OCI-LY7 (cell line): ENCODE data around the gene SMIM35. TPM values are rescaled to one million over a fixed set of nuclear protein-coding genes. Genes with fewer than 3 reads are reported as not detected.

Experiments used
- BruUV-seq: library from RNA; stranded (reverse); fragments of 400-500 nt; replicated peaks from 2 replicates; lab custom pipeline; 2021; lab: Mats Ljungman, UMichigan
- CTCF ChIA-PET: fragments of 300-600 bp; sonication (Branson Sonifier 250); formaldehyde crosslinking; loops from one replicate; lab custom pipeline; 2022; ENCODE audit warnings: antibody characterized with exemption; ENCODE audit not compliant: unreplicated experiment; lab: Charles Lee
- POLR2A ChIA-PET: fragments of 300-600 bp; sonication (Branson Sonifier 250); formaldehyde crosslinking; loops from one replicate; lab custom pipeline; 2022; ENCODE audit warnings: antibody characterized with exemption; lab: Charles Lee
- DNase-seq: peaks from one replicate; pipeline ENCODE4 v3.0.0-alpha.2; 2015; ENCODE audit warnings: low spot score
- H2AFZ ChIP-seq: fragments of 200-600 bp; sonication (generic), shearing (Covaris generic); 2 replicates; pipeline ENCODE4 v1.6.1; 2014; ENCODE audit warnings: mild to moderate bottlenecking, antibody characterized with exemption, low read length, moderate library complexity
- H3K27ac ChIP-seq: fragments of 200-600 bp; sonication (generic); 2 replicates; pipeline ENCODE4 v1.5.1; 2014; ENCODE audit warnings: mixed run types, low read depth, mild to moderate bottlenecking, moderate library complexity, low read length, inconsistent platforms; ENCODE audit not compliant: poor library complexity, severe bottlenecking
- H3K36me3 ChIP-seq: fragments of 200-600 bp; sonication (generic); 2 replicates; pipeline ENCODE4 v1.6.1; 2014; ENCODE audit warnings: mild to moderate bottlenecking, antibody characterized with exemption, low read length, moderate library complexity, mixed read lengths; ENCODE audit not compliant: insufficient read depth
- H3K4me1 ChIP-seq: fragments of 200-600 bp; sonication (generic); 2 replicates; pipeline ENCODE4 v1.5.1; 2014; ENCODE audit warnings: mild to moderate bottlenecking, low read length; ENCODE audit not compliant: insufficient read depth, poor library complexity, severe bottlenecking
- H3K4me2 ChIP-seq: fragments of 200-600 bp; sonication (generic); 2 replicates; pipeline ENCODE4 v1.6.1; 2014; ENCODE audit warnings: mild to moderate bottlenecking, low read length
- H3K4me3 ChIP-seq: fragments of 200-600 bp; sonication (generic); 2 replicates; pipeline ENCODE4 v1.5.1; 2014; ENCODE audit warnings: mild to moderate bottlenecking, low read depth, low read length; ENCODE audit not compliant: poor library complexity, severe bottlenecking
- H3K79me2 ChIP-seq: fragments of 200-600 bp; sonication (generic); 2 replicates; pipeline ENCODE4 v1.6.1; 2016; ENCODE audit warnings: low read depth, mild to moderate bottlenecking, low read length, moderate library complexity, mixed read lengths; ENCODE audit not compliant: insufficient read depth
- H3K9me2 ChIP-seq: fragments of 200-600 bp; sonication (generic); 2 replicates; pipeline ENCODE4 v1.6.1; 2016; ENCODE audit warnings: mild to moderate bottlenecking, low read length, mixed read lengths; ENCODE audit not compliant: insufficient read depth
- H3K9me3 ChIP-seq: fragments of 200-600 bp; sonication (generic); 2 replicates; pipeline ENCODE4 v1.6.1; 2014; ENCODE audit warnings: mild to moderate bottlenecking, mixed run types, low read length, mixed read lengths
- H4K20me1 ChIP-seq: fragments of 200-600 bp; sonication (generic); 2 replicates; pipeline ENCODE4 v1.6.1; 2014; ENCODE audit warnings: mild to moderate bottlenecking, antibody characterized with exemption, low read length, moderate library complexity, mixed read lengths; ENCODE audit not compliant: insufficient read depth
- CTCF ChIP-seq: fragments of 200-600 bp; sonication (generic); conservative IDR thresholded peaks from 2 replicates; pipeline ENCODE4 v1.5.1; 2014; ENCODE audit warnings: mild to moderate bottlenecking, antibody characterized with exemption, low read length, moderate library complexity, mixed read lengths
- EZH2phosphoT487 ChIP-seq: fragments of 200-600 bp; sonication (generic); IDR thresholded peaks from 2 replicates; pipeline ENCODE4 v1.6.1; 2018; ENCODE audit warnings: low read depth, borderline replicate concordance, mild to moderate bottlenecking, mixed run types, antibody characterized with exemption, low read length, moderate library complexity, mixed read lengths
- intact Hi-C: fragments of 100-400 bp; cut with micrococcal nuclease; formaldehyde crosslinking; loops from one replicate; pipeline ENCODE4 v1.10.0; 2022; ENCODE audit not compliant: unreplicated experiment
- total RNA-seq, 2 experiments: library from RNA; depleted of rRNA in 1 of 2; stranded (reverse); fragments of >200 nt in 1 of 2; shearing (Covaris generic) in 1 of 2; gene quantifications; 2 replicates each; pipeline ENCODE4 v1.2.3, GENCODE V29; 2014 to 2022

SMIM35 gene
- total RNA-seq, 2 experiments from 2014 or later, result 0.06 to 0.67 TPM

GRCh38 chr11:118115048-118115447, 28.3 kb upstream of the SMIM35 start:
- BruUV-seq, result no TSS peak
- Histone ChIP-seq H3K9me2 (no peaks in the 10 kb centered on the region), H3K27ac (no peak overlapping the region), H4K20me1 (no peaks in the 10 kb centered on the region), H3K9me3 (no peaks in the 10 kb centered on the region), H2AFZ (no peak overlapping the region), H3K4me1 (no peaks in the 10 kb centered on the region), H3K79me2 (no peaks in the 10 kb centered on the region), H3K36me3 (no peaks in the 10 kb centered on the region), H3K4me2 (no peak overlapping the region), H3K4me3 (no peak overlapping the region)
- ChIA-PET POLR2A (interaction anchor here (0.5 kb wide), 1 partner anchor 11 kb away, joined by 3 read pairs; no protein-coding TSS in a partner anchor), CTCF (no interaction called here)
- DNase-seq, result no peak
- intact Hi-C loops, result no loop called here
- TF ChIP-seq CTCF (no peak), EZH2phosphoT487 (no peak)

- H3K79me2 ChIP-seq, result no peaks in the 10 kb centered on the region
- H3K9me3 ChIP-seq, result no peaks in the 10 kb centered on the region
- no peaks in the 10 kb centered on the region for H4K20me1 ChIP-seq
- no peak for TF ChIP-seq CTCF
- no peak for TF ChIP-seq EZH2phosphoT487
- H3K4me2 ChIP-seq, result no peak overlapping the region
- ChIA-PET POLR2A (no interaction called here), CTCF (no interaction called here)
- BruUV-seq, result no TSS peak
- no peak overlapping the region for H2AFZ ChIP-seq
- H3K9me2 ChIP-seq, result no peaks in the 10 kb centered on the region
- H3K36me3 ChIP-seq, result no peaks in the 10 kb centered on the region
- no peak for DNase-seq
- H3K4me1 ChIP-seq, result no peaks in the 10 kb centered on the region
- intact Hi-C loops, result no loop called here
- no peak overlapping the region for H3K4me3 ChIP-seq
- no peak overlapping the region for H3K27ac ChIP-seq
Measured at GRCh38 chr11:118114266-118114665, 27.5 kb upstream of the SMIM35 start.

- no peaks in the 10 kb centered on the region for H3K36me3 ChIP-seq
- no peaks in the 10 kb centered on the region for H3K9me3 ChIP-seq
- H2AFZ ChIP-seq, result no peak overlapping the region
- no peak for TF ChIP-seq EZH2phosphoT487
- no peak for TF ChIP-seq CTCF
- intact Hi-C loops, result no loop called here
- H3K27ac ChIP-seq, result no peak overlapping the region
- no peaks in the 10 kb centered on the region for H3K9me2 ChIP-seq
- no TSS peak for BruUV-seq
- no peak overlapping the region for H3K4me2 ChIP-seq
- H3K4me1 ChIP-seq, result no peaks in the 10 kb centered on the region
- no peak overlapping the region for H3K4me3 ChIP-seq
- CTCF ChIA-PET, result no interaction called here
- no peaks in the 10 kb centered on the region for H3K79me2 ChIP-seq
- POLR2A ChIA-PET, result interaction anchor here (0.6 kb wide), 3 partner anchors 11 to 480 kb away, joined by 3 to 6 read pairs (median 3); no protein-coding TSS in a partner anchor
- no peaks in the 10 kb centered on the region for H4K20me1 ChIP-seq
- DNase-seq, result no peak
Measured at GRCh38 chr11:118112711-118113430, 26.1 kb upstream of the SMIM35 start.
